Liver (tissue), 9 donors: ENCODE data around the gene ATF4. TPM values are rescaled to one million over a fixed set of nuclear protein-coding genes. Genes with fewer than 3 reads are reported as not detected.

Experiments used
- DNase-seq: peaks from one replicate; pipeline ENCODE4 v3.0.0-alpha.2; 2017; ENCODE audit warnings: low spot score
- H3K27ac ChIP-seq, 2 donors: one replicate each; pipeline ENCODE4 v1.7.0; 2013; ENCODE audit warnings: inconsistent platforms in 2 of 2, low read length in 2 of 2, control low read depth in 1 of 2, low read depth in 1 of 2, mild to moderate bottlenecking in 1 of 2
- H3K27me3 ChIP-seq, 4 donors: one replicate each; pipeline versions ENCODE4 v1.6.1 to v1.7.0; 2013; ENCODE audit warnings: low read length in 3 of 4, inconsistent platforms in 1 of 4, mild to moderate bottlenecking in 1 of 4, moderate library complexity in 1 of 4; ENCODE audit not compliant: control insufficient read depth in 4 of 4, insufficient read depth in 4 of 4
- H3K36me3 ChIP-seq, 4 donors: one replicate each; pipeline versions ENCODE4 v1.6.1 to v1.7.0; 2013; ENCODE audit warnings: low read length in 3 of 4, mild to moderate bottlenecking in 3 of 4, low read depth in 1 of 4, moderate library complexity in 1 of 4; ENCODE audit not compliant: control insufficient read depth in 4 of 4, insufficient read depth in 3 of 4
- H3K4me1 ChIP-seq, 4 donors: one replicate each; pipeline versions ENCODE4 v1.6.1 to v1.7.0; 2013; ENCODE audit warnings: low read length in 3 of 4, mild to moderate bottlenecking in 3 of 4, moderate library complexity in 1 of 4; ENCODE audit not compliant: control insufficient read depth in 4 of 4, insufficient read depth in 4 of 4
- H3K4me3 ChIP-seq, 3 donors: one replicate each; pipeline versions ENCODE4 v1.6.1 to v1.7.0; 2013; ENCODE audit warnings: low read length in 3 of 3, control low read depth in 1 of 3, low read depth in 1 of 3, mild to moderate bottlenecking in 1 of 3
- H3K9ac ChIP-seq, 2 donors: one replicate each; pipeline ENCODE4 v1.7.0; 2013; ENCODE audit warnings: low read length in 2 of 2, mild to moderate bottlenecking in 2 of 2, moderate library complexity in 2 of 2, control low read depth in 1 of 2, low read depth in 1 of 2
- H3K9me3 ChIP-seq, 4 donors: one replicate each; pipeline versions ENCODE4 v1.6.1 to v1.7.0; 2013; ENCODE audit warnings: low read length in 3 of 4; ENCODE audit not compliant: control insufficient read depth in 4 of 4
- ATF3 ChIP-seq: IDR thresholded peaks from 2 replicates; pipeline ENCODE4 v1.6.1; 2016; ENCODE audit warnings: antibody characterized with exemption
- CTCF ChIP-seq: fragments of 150-350 bp; IDR thresholded peaks from 2 replicates; pipeline ENCODE4 v1.5.1; 2017; ENCODE audit warnings: improper control_type of control experiment, low read depth, low read length; ENCODE audit not compliant: missing input control
- EGR1 ChIP-seq, 2 donors: IDR thresholded peaks; 2 replicates each; pipeline ENCODE4 v1.6.1; 2016 to 2018; ENCODE audit warnings: antibody characterized with exemption in 2 of 2, low read depth in 2 of 2
- FOXA1 ChIP-seq: IDR thresholded peaks from 2 replicates; pipeline ENCODE4 v1.6.1; 2016; ENCODE audit warnings: antibody characterized with exemption
- FOXA2 ChIP-seq: IDR thresholded peaks from 2 replicates; pipeline ENCODE4 v1.6.1; 2016; ENCODE audit warnings: antibody characterized with exemption
- GABPA ChIP-seq, 2 donors: IDR thresholded peaks in 1 of 2; conservative IDR thresholded peaks in 1 of 2; 2 replicates each; pipeline ENCODE4 v1.6.1; 2016; ENCODE audit warnings: antibody characterized with exemption in 2 of 2, mild to moderate bottlenecking in 1 of 2, moderate library complexity in 1 of 2
- HNF4A ChIP-seq, 2 donors: conservative IDR thresholded peaks; 2 replicates each; pipeline ENCODE4 v1.6.1; 2016; ENCODE audit warnings: antibody characterized with exemption in 2 of 2, mild to moderate bottlenecking in 2 of 2
- HNF4G ChIP-seq: IDR thresholded peaks from 2 replicates; pipeline ENCODE4 v1.6.1; 2016; ENCODE audit warnings: antibody characterized with exemption
- MAX ChIP-seq: IDR thresholded peaks from 2 replicates; pipeline ENCODE4 v1.6.1; 2016; ENCODE audit warnings: antibody characterized with exemption
- NR2F2 ChIP-seq: IDR thresholded peaks from 2 replicates; pipeline ENCODE4 v1.6.1; 2016; ENCODE audit warnings: antibody characterized with exemption
- RAD21 ChIP-seq, 2 donors: IDR thresholded peaks; 2 replicates each; pipeline ENCODE4 v1.6.1; 2016; ENCODE audit warnings: antibody characterized with exemption in 2 of 2, mild to moderate bottlenecking in 2 of 2
- RXRA ChIP-seq, 2 donors: IDR thresholded peaks; 2 replicates each; pipeline ENCODE4 v1.6.1; 2017 to 2018; ENCODE audit warnings: antibody characterized with exemption in 2 of 2, mild to moderate bottlenecking in 1 of 2
- SP1 ChIP-seq: IDR thresholded peaks from 2 replicates; pipeline ENCODE4 v1.6.1; 2018; ENCODE audit warnings: antibody characterized with exemption, mild to moderate bottlenecking
- YY1 ChIP-seq: IDR thresholded peaks from 2 replicates; pipeline ENCODE4 v1.6.1; 2016; ENCODE audit warnings: antibody characterized with exemption, mild to moderate bottlenecking
- WGBS: extraction: QIAGEN DNeasy Blood & Tissue Kit; methylation state at CpG from one replicate; pipeline ENCODE4 v1.1.7; 2013; 5-methylcytosine and 5-hydroxymethylcytosine counted together
- polyA plus RNA-seq, 2 donors: library from polyadenylated mRNA; stranded (reverse) in 1 of 2; unstranded in 1 of 2; fragments of 200-250 nt in 1 of 2; fragments of >200 nt in 1 of 2; fragmentation: Nextera tagmentation in 1 of 2; extraction: Ambion mirVana in 1 of 2; gene quantifications; one replicate each; pipeline versions ENCODE4 v1.2.1 to v1.2.3, GENCODE V29; 2013 to 2015
- total RNA-seq, 2 donors: library from RNA; depleted of rRNA; stranded (reverse); fragments of >200 nt; gene quantifications; one replicate each; pipeline ENCODE4 v1.2.3, GENCODE V29; 2014
- TF ChIP-seq, protein P1 (sequence below): IDR thresholded peaks from 2 replicates; pipeline ENCODE4 v1.6.1; 2016; ENCODE audit warnings: antibody characterized with exemption, mild to moderate bottlenecking
- donor health status: healthy.
- donor health status: healthy.
- donor health status: healthy.
- donor health status: healthy.
- donor health status: healthy.

ATF4 gene
- total and polyA plus RNA-seq, 4 donors = 112 to 211 (median 169) TPM

DNA sequence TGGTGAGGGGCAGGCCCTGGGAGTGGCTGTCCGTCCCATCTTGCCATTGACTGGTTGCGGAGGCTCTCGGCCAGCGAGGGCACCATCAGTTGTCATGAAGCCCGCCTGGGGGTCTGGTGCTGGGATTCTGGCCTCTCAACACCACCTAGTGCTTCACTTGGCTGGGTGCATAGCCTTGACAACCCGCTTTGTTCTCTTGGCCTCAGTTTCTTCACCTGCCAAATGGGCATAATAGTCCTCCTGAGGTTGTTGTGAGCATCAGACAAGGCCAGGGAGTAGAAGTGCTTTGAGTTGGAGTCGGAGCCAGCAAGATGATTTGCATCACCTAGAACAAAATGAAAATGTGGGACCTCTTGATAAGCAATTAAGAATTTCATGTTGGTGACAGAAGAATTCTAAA is 48.7 kb downstream of the ATF4 start:
- H3K9ac ChIP-seq = no peak overlapping the region
- no peak overlapping the region for H3K4me3 ChIP-seq
- DNase-seq = no peak
- no peaks in the 10 kb centered on the region for H3K36me3 ChIP-seq
- TF ChIP-seq HNF4G (no peak), ATF3 (no peak), RXRA (IDR thresholded peaks at IDR 0.05) (no peak), SP1 (no peak), MAX (no peak), EGR1 (IDR thresholded peaks at IDR 0.05; ENCODE audit: low read depth in 2 of 2) (no peak), GABPA (IDR thresholded peaks at IDR 0.05 in 1 of 2, conservative IDR thresholded peaks at IDR 0.05 in 1 of 2) (no peak), RAD21 (IDR thresholded peaks at IDR 0.05) (no peak), FOXA2 (no peak), CTCF (no peak), YY1 (no peak), HNF4A (conservative IDR thresholded peaks at IDR 0.05) (no peak), FOXA1 (no peak)
- TF ChIP-seq, protein P1, sequence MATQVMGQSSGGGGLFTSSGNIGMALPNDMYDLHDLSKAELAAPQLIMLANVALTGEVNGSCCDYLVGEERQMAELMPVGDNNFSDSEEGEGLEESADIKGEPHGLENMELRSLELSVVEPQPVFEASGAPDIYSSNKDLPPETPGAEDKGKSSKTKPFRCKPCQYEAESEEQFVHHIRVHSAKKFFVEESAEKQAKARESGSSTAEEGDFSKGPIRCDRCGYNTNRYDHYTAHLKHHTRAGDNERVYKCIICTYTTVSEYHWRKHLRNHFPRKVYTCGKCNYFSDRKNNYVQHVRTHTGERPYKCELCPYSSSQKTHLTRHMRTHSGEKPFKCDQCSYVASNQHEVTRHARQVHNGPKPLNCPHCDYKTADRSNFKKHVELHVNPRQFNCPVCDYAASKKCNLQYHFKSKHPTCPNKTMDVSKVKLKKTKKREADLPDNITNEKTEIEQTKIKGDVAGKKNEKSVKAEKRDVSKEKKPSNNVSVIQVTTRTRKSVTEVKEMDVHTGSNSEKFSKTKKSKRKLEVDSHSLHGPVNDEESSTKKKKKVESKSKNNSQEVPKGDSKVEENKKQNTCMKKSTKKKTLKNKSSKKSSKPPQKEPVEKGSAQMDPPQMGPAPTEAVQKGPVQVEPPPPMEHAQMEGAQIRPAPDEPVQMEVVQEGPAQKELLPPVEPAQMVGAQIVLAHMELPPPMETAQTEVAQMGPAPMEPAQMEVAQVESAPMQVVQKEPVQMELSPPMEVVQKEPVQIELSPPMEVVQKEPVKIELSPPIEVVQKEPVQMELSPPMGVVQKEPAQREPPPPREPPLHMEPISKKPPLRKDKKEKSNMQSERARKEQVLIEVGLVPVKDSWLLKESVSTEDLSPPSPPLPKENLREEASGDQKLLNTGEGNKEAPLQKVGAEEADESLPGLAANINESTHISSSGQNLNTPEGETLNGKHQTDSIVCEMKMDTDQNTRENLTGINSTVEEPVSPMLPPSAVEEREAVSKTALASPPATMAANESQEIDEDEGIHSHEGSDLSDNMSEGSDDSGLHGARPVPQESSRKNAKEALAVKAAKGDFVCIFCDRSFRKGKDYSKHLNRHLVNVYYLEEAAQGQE = no peak
- H3K27ac ChIP-seq = no peak overlapping the region
- WGBS = 97% methylated on average over 7 of the region's 7 CpGs
- H3K9me3 ChIP-seq = no peaks in the 10 kb centered on the region
- H3K27me3 ChIP-seq = no peaks in the 10 kb centered on the region
- no peaks in the 10 kb centered on the region for H3K4me1 ChIP-seq

DNA sequence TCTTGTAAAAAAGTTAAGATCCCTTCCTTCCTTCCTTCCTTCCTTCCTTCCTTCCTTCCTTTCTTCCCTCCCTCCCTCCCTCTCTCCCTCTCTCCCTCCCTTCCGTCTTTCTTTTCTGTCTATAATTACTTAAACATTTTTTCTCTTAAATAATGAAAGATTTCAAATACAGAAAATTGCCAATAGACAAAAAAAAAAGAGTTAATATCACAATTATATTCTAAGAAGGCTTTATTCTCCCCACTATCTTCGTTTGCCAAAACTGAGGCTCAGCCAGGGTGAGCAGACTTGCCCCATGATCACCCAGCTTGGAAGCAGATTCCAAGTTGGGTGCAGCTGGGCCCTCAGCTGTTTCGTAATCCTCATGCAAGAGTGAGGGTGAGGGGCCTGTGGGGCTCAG is 49.9 kb downstream of the ATF4 start:
- H3K4me1 ChIP-seq = no peaks in the 10 kb centered on the region
- H3K9ac ChIP-seq = no peak overlapping the region
- TF ChIP-seq GABPA (IDR thresholded peaks at IDR 0.05 in 1 of 2, conservative IDR thresholded peaks at IDR 0.05 in 1 of 2) (no peak), ATF3 (no peak), NR2F2 (no peak), RAD21 (IDR thresholded peaks at IDR 0.05) (no peak), FOXA1 (no peak)
- no peak overlapping the region for H3K27ac ChIP-seq
- WGBS = 72% methylated on average over 3 of the region's 3 CpGs
- no peaks in the 10 kb centered on the region for H3K9me3 ChIP-seq
- DNase-seq = no peak
- H3K27me3 ChIP-seq = no peaks in the 10 kb centered on the region
- H3K4me3 ChIP-seq = no peak overlapping the region
- no peaks in the 10 kb centered on the region for H3K36me3 ChIP-seq
